Gastrocnemius medialis (tissue), 4 donors: ENCODE measurements around the gene DISP2. TPM values are rescaled to one million over a fixed set of nuclear protein-coding genes. Genes with fewer than 3 reads are reported as not detected.

Source experiments
- ATAC-seq, 2 donors: fragments of 150-250 bp; one replicate each; pipeline ENCODE4 v1.9.1; 2016
- DNase-seq, 2 donors: peaks; one replicate each; pipeline ENCODE4 v3.0.0-alpha.2; 2019
- H3K27ac ChIP-seq, 4 donors: fragments of 200-600 bp; sonication (generic); 1 replicate in 1 of 4; 2 replicates in 3 of 4; pipeline ENCODE4 v1.5.1; 2016 to 2018; ENCODE audit warnings: mild to moderate bottlenecking in 2 of 4, moderate library complexity in 1 of 4
- H3K27me3 ChIP-seq, 3 donors: fragments of 200-600 bp; sonication (generic) in 2 of 3; 1 replicate in 1 of 3; 2 replicates in 2 of 3; pipeline versions ENCODE4 v1.5.1 to v1.6.0; 2016 to 2019; ENCODE audit warnings: mild to moderate bottlenecking in 1 of 3, moderate library complexity in 1 of 3
- H3K36me3 ChIP-seq, 2 donors: fragments of 200-600 bp; sonication (generic) in 1 of 2; one replicate each; pipeline ENCODE4 v1.5.1; 2017 to 2018
- H3K4me1 ChIP-seq, 2 donors: fragments of 200-600 bp; sonication (generic) in 1 of 2; one replicate each; pipeline ENCODE4 v1.5.1; 2016 to 2017; ENCODE audit warnings: mild to moderate bottlenecking in 2 of 2
- H3K4me3 ChIP-seq, 4 donors: fragments of 200-600 bp; sonication (generic) in 3 of 4; 1 replicate in 1 of 4; 2 replicates in 3 of 4; pipeline ENCODE4 v1.5.1; 2016 to 2019; ENCODE audit warnings: mild to moderate bottlenecking in 2 of 4
- H3K9me3 ChIP-seq, 3 donors: fragments of 200-600 bp; sonication (generic) in 2 of 3; 1 replicate in 1 of 3; 2 replicates in 2 of 3; pipeline ENCODE4 v1.5.1; 2016 to 2019
- POLR2A ChIP-seq, 2 donors: fragments of 450-650 bp; IDR thresholded peaks; one replicate each; pipeline ENCODE4 v1.6.1; 2017; ENCODE audit warnings: antibody characterized with exemption in 2 of 2, mild to moderate bottlenecking in 2 of 2, moderate library complexity in 2 of 2
- in situ Hi-C, 4 donors: fragments of 200-750 bp; cut with MboI; loops; one replicate each; pipeline versions ENCODE4 v1.15.0 to v1.8.0; 2017; ENCODE audit warnings: low sequenced_read_pairs in 4 of 4
- intact Hi-C: fragments of 100-400 bp; cut with DNase I; formaldehyde crosslinking; loops from one replicate; pipeline ENCODE4 v1.15.1; 2023; ENCODE audit warnings: low total_unique reads
- total RNA-seq, 4 donors: library from RNA; depleted of rRNA; stranded (reverse); fragments of >200 nt; gene quantifications; one replicate each; pipeline versions ENCODE4 v1.1.0 to v1.2.3, GENCODE V29; 2016
- TF ChIP-seq, protein P1 (sequence below), 5 experiments: fragments of 450-650 bp in 3 of 5; fragments of 200-600 bp in 2 of 5; sonication (generic) in 2 of 5; IDR thresholded peaks in 4 of 5; conservative IDR thresholded peaks in 1 of 5; 1 replicate in 4 of 5; 2 replicates in 1 of 5; pipeline ENCODE4 v1.5.1; 2016 to 2019; ENCODE audit warnings: antibody characterized with exemption in 5 of 5, mild to moderate bottlenecking in 3 of 5, moderate library complexity in 3 of 5

Gene DISP2
- total RNA-seq, 4 donors from 2014 or later, result 0.02 to 0.12 (median 0.06) TPM

DNA sequence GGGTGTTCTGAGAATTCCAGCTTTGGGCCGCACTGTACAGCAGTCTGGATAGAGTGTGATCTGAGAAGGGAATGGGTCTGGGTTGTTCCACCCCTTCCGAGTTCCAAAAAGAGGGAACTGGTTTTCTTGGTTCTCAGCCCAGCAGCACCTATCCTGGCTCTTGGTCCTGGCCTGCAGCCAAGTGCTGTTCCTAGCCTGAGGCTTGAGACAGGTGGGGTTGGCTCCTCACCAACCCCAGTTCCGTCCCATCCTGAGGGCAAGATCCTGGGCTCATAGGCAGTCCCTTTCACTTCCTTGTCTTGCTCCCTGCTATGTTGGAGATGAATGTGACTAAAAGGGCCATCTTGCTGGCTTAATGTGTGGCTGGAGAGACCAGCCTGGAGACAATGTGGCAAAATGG, 62.8 kb downstream of the DISP2 start:
- Histone ChIP-seq H3K27ac (peak overlapping the region; percentile 24 to 56 (median 47)), H3K36me3 (peaks cover 0 to 17% of the 10 kb centered on the region in 2 donors), H3K4me1 (peaks cover 18 to 23% of the 10 kb centered on the region in 2 donors), H3K4me3 (no peak overlapping the region), H3K9me3 (no peaks in the 10 kb centered on the region), H3K27me3 (no peaks in the 10 kb centered on the region)
- DNase-seq, result no peak
- no peak for ATAC-seq
- intact Hi-C loops (no loop called here), in situ Hi-C loops (loop anchor here (5.0 to 25.0 kb wide), 8 partner anchors 76 to 383 kb away; partner anchors contain the start of genes ANKRD63 (in 1 of the 4), CCDC9B (in 1 of the 4) and SRP14 (in 1 of the 4))
- TF ChIP-seq, protein P1, sequence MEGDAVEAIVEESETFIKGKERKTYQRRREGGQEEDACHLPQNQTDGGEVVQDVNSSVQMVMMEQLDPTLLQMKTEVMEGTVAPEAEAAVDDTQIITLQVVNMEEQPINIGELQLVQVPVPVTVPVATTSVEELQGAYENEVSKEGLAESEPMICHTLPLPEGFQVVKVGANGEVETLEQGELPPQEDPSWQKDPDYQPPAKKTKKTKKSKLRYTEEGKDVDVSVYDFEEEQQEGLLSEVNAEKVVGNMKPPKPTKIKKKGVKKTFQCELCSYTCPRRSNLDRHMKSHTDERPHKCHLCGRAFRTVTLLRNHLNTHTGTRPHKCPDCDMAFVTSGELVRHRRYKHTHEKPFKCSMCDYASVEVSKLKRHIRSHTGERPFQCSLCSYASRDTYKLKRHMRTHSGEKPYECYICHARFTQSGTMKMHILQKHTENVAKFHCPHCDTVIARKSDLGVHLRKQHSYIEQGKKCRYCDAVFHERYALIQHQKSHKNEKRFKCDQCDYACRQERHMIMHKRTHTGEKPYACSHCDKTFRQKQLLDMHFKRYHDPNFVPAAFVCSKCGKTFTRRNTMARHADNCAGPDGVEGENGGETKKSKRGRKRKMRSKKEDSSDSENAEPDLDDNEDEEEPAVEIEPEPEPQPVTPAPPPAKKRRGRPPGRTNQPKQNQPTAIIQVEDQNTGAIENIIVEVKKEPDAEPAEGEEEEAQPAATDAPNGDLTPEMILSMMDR (IDR thresholded peaks at IDR 0.05 in 4 of 5, conservative IDR thresholded peaks at IDR 0.05 in 1 of 5), result no peak
- no peak for TF ChIP-seq POLR2A (IDR thresholded peaks at IDR 0.05)

DNA sequence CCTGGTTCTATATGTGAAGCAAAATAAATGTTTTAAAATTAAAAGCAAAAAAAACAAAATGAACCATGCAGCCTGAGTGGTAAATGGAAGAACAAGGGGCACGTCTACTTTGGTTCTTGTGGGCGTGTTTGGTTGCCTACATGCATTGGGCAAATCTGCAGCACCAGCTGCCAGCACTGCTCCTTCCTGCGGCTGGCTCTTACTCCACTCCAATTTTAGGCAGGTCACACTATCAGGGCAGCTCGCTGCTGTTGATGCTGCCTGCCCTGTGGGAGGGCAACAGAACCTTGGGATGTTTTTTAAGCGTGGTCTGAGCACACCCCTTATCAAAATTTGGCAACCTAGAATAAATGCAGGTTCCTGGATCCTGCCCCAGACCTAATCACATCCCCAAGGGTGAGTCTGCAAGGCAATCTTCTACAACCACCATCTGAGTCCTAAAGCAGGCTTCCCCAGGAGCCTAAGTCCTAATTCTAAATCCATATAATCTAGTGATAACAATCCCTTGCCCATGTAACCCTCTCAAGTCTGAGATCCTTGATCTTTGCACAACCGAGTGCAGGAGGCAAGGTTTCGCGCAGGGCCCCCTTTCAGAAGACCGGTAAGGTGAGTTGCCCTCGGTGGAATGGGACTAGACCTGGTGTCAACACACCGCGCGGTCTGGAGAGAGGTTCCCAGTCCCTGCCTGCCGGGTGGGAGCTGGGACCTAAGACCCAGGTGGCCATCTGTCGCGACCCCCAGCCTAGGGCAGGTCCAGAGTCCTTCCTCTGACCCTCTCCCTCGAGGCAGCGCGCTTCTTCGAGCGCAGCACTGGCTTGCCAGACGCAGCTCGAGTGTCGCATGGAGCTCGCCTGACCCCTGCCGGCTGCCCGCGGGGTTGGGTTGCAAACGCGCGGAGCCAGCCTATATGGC, 63.5 kb downstream of the DISP2 start:
- no peak for TF ChIP-seq POLR2A (IDR thresholded peaks at IDR 0.05)
- TF ChIP-seq, protein P1 (IDR thresholded peaks at IDR 0.05 in 4 of 5, conservative IDR thresholded peaks at IDR 0.05 in 1 of 5), result peak; percentile 95 to 99 (median 98)
- intact Hi-C loops (loop anchor here (1.0 to 2.0 kb wide), 4 partner anchors 53 to 142 kb away; partner anchors contain the start of gene INAFM2), in situ Hi-C loops (loop anchor here (5.0 to 25.0 kb wide), 8 partner anchors 77 to 384 kb away; partner anchors contain the start of genes ANKRD63 (in 1 of the 4), CCDC9B (in 1 of the 4) and SRP14 (in 1 of the 4))
- peak overlapping the region in 1 of 4 donors; percentile 43 for H3K27ac ChIP-seq
- H3K9me3 ChIP-seq, result no peaks in the 10 kb centered on the region
- peak; percentile 83 to 87 for ATAC-seq
- H3K4me1 ChIP-seq, result peaks cover 18 to 23% of the 10 kb centered on the region in 2 donors
- peak; percentile 51 to 61 for DNase-seq
- peak overlapping the region in 2 of 4 donors; percentile 1 to 18 for H3K4me3 ChIP-seq
- H3K27me3 ChIP-seq, result no peaks in the 10 kb centered on the region
- H3K36me3 ChIP-seq, result peaks cover 0 to 9% of the 10 kb centered on the region in 2 donors

DNA sequence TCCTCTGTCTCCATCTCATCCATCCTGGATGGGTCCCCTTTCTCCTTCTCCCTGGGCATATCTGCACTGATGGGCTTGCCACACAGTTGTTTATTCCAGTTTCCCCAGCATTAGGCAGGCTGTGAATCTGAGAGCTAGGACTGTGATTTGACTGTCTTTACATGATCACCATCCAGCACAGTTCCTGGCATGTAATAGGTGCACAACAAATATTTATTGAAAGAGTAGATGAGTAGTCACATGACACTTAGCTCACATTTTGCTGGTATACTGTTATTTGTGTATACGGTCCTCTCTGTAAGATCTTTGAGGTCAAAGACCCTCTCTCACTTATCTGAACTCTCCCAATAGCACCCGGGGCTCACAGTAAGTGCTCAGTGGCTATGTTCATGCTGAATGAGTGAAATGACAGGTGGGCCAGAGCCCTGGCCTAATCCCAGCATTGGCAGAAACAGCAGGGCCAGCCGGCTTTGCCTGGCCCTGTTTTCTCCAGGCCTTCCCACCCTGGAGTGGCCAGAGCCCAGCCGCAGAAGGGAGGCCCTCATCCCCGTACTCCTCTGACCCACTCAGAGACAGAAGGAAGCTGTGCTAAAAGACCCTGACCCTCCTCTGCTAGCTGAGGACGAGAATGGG, 66.6 kb downstream of the DISP2 start:
- Histone ChIP-seq H3K36me3 (no peaks in the 10 kb centered on the region), H3K9me3 (no peaks in the 10 kb centered on the region), H3K27me3 (no peaks in the 10 kb centered on the region), H3K4me1 (peaks cover 18 to 23% of the 10 kb centered on the region in 2 donors), H3K27ac (no peak overlapping the region), H3K4me3 (no peak overlapping the region)
- in situ Hi-C loops, result loop anchor here (5.0 to 25.0 kb wide), 8 partner anchors 80 to 387 kb away; partner anchors contain the start of genes ANKRD63 (in 1 of the 4), CCDC9B (in 1 of the 4) and SRP14 (in 1 of the 4)
- no peak for DNase-seq
- ATAC-seq, result no peak
- no peak for TF ChIP-seq POLR2A (IDR thresholded peaks at IDR 0.05)
- TF ChIP-seq, protein P1 (IDR thresholded peaks at IDR 0.05 in 4 of 5, conservative IDR thresholded peaks at IDR 0.05 in 1 of 5), result no peak
- intact Hi-C loops, result no loop called here

DNA sequence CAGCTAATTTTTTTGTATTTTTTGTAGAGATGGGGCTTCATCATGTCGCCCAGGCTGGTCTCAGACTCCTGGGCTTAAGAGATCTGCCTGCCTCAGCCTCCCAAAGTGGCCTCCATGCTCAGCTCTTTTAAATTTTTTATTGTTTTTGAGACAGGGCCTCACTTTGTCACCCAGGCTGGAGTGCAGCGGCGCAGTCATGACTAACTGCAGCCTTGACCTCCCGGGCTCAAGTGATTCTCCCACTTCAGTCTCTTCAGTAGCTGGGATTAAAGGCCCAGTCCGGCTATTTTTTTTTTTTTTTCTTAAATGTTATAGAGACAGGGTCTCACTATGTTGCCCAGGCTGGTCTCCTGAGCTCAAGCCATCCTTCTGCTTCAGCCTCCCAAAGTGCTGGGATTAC, 67.7 kb downstream of the DISP2 start:
- Histone ChIP-seq H3K27me3 (no peaks in the 10 kb centered on the region), H3K4me3 (no peak overlapping the region), H3K4me1 (peaks cover 14 to 16% of the 10 kb centered on the region in 2 donors), H3K9me3 (no peaks in the 10 kb centered on the region), H3K36me3 (no peaks in the 10 kb centered on the region), H3K27ac (no peak overlapping the region)
- intact Hi-C loops (no loop called here), in situ Hi-C loops (loop anchor here in 3 of 4 donors (10.0 kb wide), 5 partner anchors 81 to 211 kb away; partner anchors contain the start of genes ANKRD63 (in 1 of the 3) and CCDC9B (in 1 of the 3))
- no peak for TF ChIP-seq POLR2A (IDR thresholded peaks at IDR 0.05)
- TF ChIP-seq, protein P1 (IDR thresholded peaks at IDR 0.05 in 4 of 5, conservative IDR thresholded peaks at IDR 0.05 in 1 of 5), result no peak
- no peak for ATAC-seq
- DNase-seq, result no peak
